Psoas muscle (tissue), 8 donors: ENCODE measurements around the gene TMEM61. TPM values are rescaled to one million over a fixed set of nuclear protein-coding genes. Genes with fewer than 3 reads are reported as not detected.

Experiments used
- ATAC-seq, 4 donors: fragments of 200-7000 bp; cut with Tn5 transposase; one replicate each; pipeline ENCODE4 v1.9.1; 2020; ENCODE audit warnings: moderate library complexity in 3 of 4, mild to moderate bottlenecking in 2 of 4
- DNase-seq, 2 donors: peaks; one replicate each; pipeline ENCODE4 v3.0.0-alpha.2; 2020
- H3K27ac ChIP-seq: fragments of 200-600 bp; one replicate; pipeline ENCODE4 v1.8.0; 2022
- H3K27me3 ChIP-seq, 3 donors: fragments of 200-600 bp in 1 of 3; one replicate each; pipeline versions ENCODE4 v1.6.1 to v1.8.0; 2013 to 2022; ENCODE audit warnings: low read length in 2 of 3, mild to moderate bottlenecking in 2 of 3, moderate library complexity in 1 of 3; ENCODE audit not compliant: insufficient read depth in 3 of 3
- H3K36me3 ChIP-seq, 2 donors: fragments of 200-600 bp in 1 of 2; one replicate each; pipeline versions ENCODE4 v1.6.1 to v1.8.0; 2013 to 2022; ENCODE audit warnings: low read depth in 1 of 2, mild to moderate bottlenecking in 1 of 2, moderate library complexity in 1 of 2; ENCODE audit not compliant: insufficient read depth in 1 of 2
- H3K4me1 ChIP-seq: fragments of 200-600 bp; one replicate; pipeline ENCODE4 v1.8.0; 2022
- H3K4me3 ChIP-seq: fragments of 200-600 bp; one replicate; pipeline ENCODE4 v1.8.0; 2022; ENCODE audit warnings: mild to moderate bottlenecking
- H3K9me3 ChIP-seq: fragments of 200-600 bp; one replicate; pipeline ENCODE4 v1.8.0; 2022
- CTCF ChIP-seq: fragments of 200-600 bp; IDR thresholded peaks from one replicate; pipeline ENCODE4 v1.8.0; 2022; ENCODE audit warnings: antibody characterized with exemption
- WGBS, 3 donors: extraction: QIAGEN DNeasy Blood & Tissue Kit; methylation state at CpG; one replicate each; pipeline versions ENCODE4 v1.1.6 to v1.1.7; 2013; 5-methylcytosine and 5-hydroxymethylcytosine counted together
- intact Hi-C, 2 donors: fragments of 100-400 bp; cut with DNase I; formaldehyde crosslinking; loops; one replicate each; pipeline versions ENCODE4 v1.11.0 to v1.14.2; 2022
- polyA plus RNA-seq, 3 donors: library from polyadenylated mRNA; stranded (reverse); fragments of 200-250 nt; gene quantifications; one replicate each; pipeline ENCODE4 v1.2.3, GENCODE V29; 2013
- total RNA-seq, 4 donors: library from RNA; stranded (reverse); fragmentation: NEBNext Ultra II Directional in 2 of 4; extraction: Animal tissue kit (Norgen Biotek cat#: 25700) in 2 of 4; gene quantifications; one replicate each; pipeline versions ENCODE4 v1.2.1 to v1.2.4, GENCODE V29; 2021 to 2023
- donor health status: healthy with polysubstance abuse.
- donor health status: DM: no; HTN: no; CAD: no; lungs with moderate emphysema.
- donor health status: Bipolar disorder and iron deficiency.
- donor health status: healthy.
- donor health status: DM: yes; HTN: yes; CAD: no.
- donor health status: DM: no; HTN: no; CAD: no.
- donor health status: DM: no; HTN: no; CAD: no.
- donor health status: DM: yes; HTN: yes; CAD: no.

Gene TMEM61
- total and polyA plus RNA-seq, 7 donors, result 0.05 to 0.54 (median 0.25) TPM; not detected in 1

GRCh38 chr1:55034476-55035133 lies 54.2 kb downstream of the TMEM61 start:
- intact Hi-C loops, result no loop called here
- H3K9me3 ChIP-seq, result no peaks in the 10 kb centered on the region
- WGBS, 3 donors, result 79 to 82% (median 80%) methylated on average over 6 of the region's 6 CpGs
- peaks cover 2% of the 10 kb centered on the region for H3K4me1 ChIP-seq
- H3K4me3 ChIP-seq, result no peak overlapping the region
- no peak for ATAC-seq
- no peaks in the 10 kb centered on the region for H3K36me3 ChIP-seq
- peaks cover 0 to 50% (median 6%) of the 10 kb centered on the region in 3 donors for H3K27me3 ChIP-seq
- no peak for TF ChIP-seq CTCF
- DNase-seq, result no peak
- H3K27ac ChIP-seq, result no peak overlapping the region

GRCh38 chr1:55035904-55036303 lies 55.5 kb downstream of the TMEM61 start:
- WGBS, 3 donors, result 70 to 73% (median 71%) methylated on average over 4 of the region's 4 CpGs
- peaks cover 6% of the 10 kb centered on the region for H3K4me1 ChIP-seq
- H3K36me3 ChIP-seq, result no peaks in the 10 kb centered on the region
- TF ChIP-seq CTCF, result no peak
- DNase-seq (no peak), ATAC-seq (no peak)
- peaks cover 0 to 56% (median 11%) of the 10 kb centered on the region in 3 donors for H3K27me3 ChIP-seq
- H3K27ac ChIP-seq, result no peak overlapping the region
- H3K9me3 ChIP-seq, result no peaks in the 10 kb centered on the region
- intact Hi-C loops, result no loop called here
- no peak overlapping the region for H3K4me3 ChIP-seq

GRCh38 chr1:55037733-55038551 lies 57.5 kb downstream of the TMEM61 start:
- no peaks in the 10 kb centered on the region for H3K36me3 ChIP-seq
- H3K4me1 ChIP-seq, result peaks cover 6% of the 10 kb centered on the region
- no peaks in the 10 kb centered on the region for H3K9me3 ChIP-seq
- peaks cover 0 to 56% (median 11%) of the 10 kb centered on the region in 3 donors for H3K27me3 ChIP-seq
- ATAC-seq (no peak), DNase-seq (no peak)
- intact Hi-C loops, result no loop called here
- no peak for TF ChIP-seq CTCF
- no peak overlapping the region for H3K4me3 ChIP-seq
- H3K27ac ChIP-seq, result no peak overlapping the region
- WGBS, 3 donors, result 82 to 87% (median 86%) methylated on average over 8 of the region's 8 CpGs

- WGBS, 3 donors, result 87 to 95% (median 92%) methylated on average over 3 of the region's 3 CpGs
- DNase-seq (no peak), ATAC-seq (no peak)
- intact Hi-C loops, result no loop called here
- Histone ChIP-seq H3K27ac (no peak overlapping the region), H3K36me3 (no peaks in the 10 kb centered on the region), H3K4me3 (no peak overlapping the region), H3K4me1 (peaks cover 6% of the 10 kb centered on the region), H3K9me3 (no peaks in the 10 kb centered on the region), H3K27me3 (peaks cover 0 to 56% (median 8%) of the 10 kb centered on the region in 3 donors)
- TF ChIP-seq CTCF, result no peak
Measured at GRCh38 chr1:55038552-55038838, 58.1 kb downstream of the TMEM61 start.
